ENCODE measurements around the gene IPO11. TPM values are rescaled to one million over a fixed set of nuclear protein-coding genes. Genes with fewer than 3 reads are reported as not detected.
"Not testable (repeated sequence)": the region's sequence is repeated elsewhere in the genome, so short reads cannot be mapped to it uniquely, and the experiment has no call there.

The IPO11 gene
- total RNA-seq, 2 experiments from 2014 or later = 34.8 to 38.9 TPM

GRCh38 chr5:62608529-62609511, 196.3 kb downstream of the IPO11 start:
- no peak for ATAC-seq
- H3K36me3 Mint-ChIP-seq (ENCODE audit: low read depth) = peaks cover 27% of the 10 kb centered on the region
- no peak for DNase-seq
- H3K27me3 Mint-ChIP-seq (ENCODE audit: low read depth) = no peaks in the 10 kb centered on the region
- POLR2A ChIA-PET = interaction anchor here (0.6 kb wide), 1 partner anchor 39 kb away, joined by 4 read pairs; no protein-coding TSS in a partner anchor
- H3K27ac Mint-ChIP-seq = peak overlapping the region; percentile 45
- CTCF ChIA-PET = no interaction called here
- no peak overlapping the region for H3K4me3 Mint-ChIP-seq
- H3K9me3 Mint-ChIP-seq (ENCODE audit: insufficient read depth) = peaks cover 2% of the 10 kb centered on the region
- H3K4me1 Mint-ChIP-seq (ENCODE audit: low read depth) = peaks cover 18% of the 10 kb centered on the region

- Mint-ChIP-seq H3K36me3 (ENCODE audit: low read depth) (peaks cover 8% of the 10 kb centered on the region), H3K4me3 (no peak overlapping the region), H3K27ac (no peak overlapping the region), H3K4me1 (ENCODE audit: low read depth) (no peaks in the 10 kb centered on the region), H3K27me3 (ENCODE audit: low read depth) (no peaks in the 10 kb centered on the region), H3K9me3 (ENCODE audit: insufficient read depth) (no peaks in the 10 kb centered on the region)
- ChIA-PET POLR2A (no interaction called here), CTCF (no interaction called here)
- no peak for DNase-seq
- no peak for ATAC-seq
Measured at GRCh38 chr5:62614355-62614754, 201.8 kb downstream of the IPO11 start.

- DNase-seq = no peak
- H3K4me3 Mint-ChIP-seq = no peak overlapping the region
- CTCF ChIA-PET = no interaction called here
- H3K27me3 Mint-ChIP-seq (ENCODE audit: low read depth) = no peaks in the 10 kb centered on the region
- peaks cover 6% of the 10 kb centered on the region for H3K36me3 Mint-ChIP-seq (ENCODE audit: low read depth)
- H3K27ac Mint-ChIP-seq = no peak overlapping the region
- no peaks in the 10 kb centered on the region for H3K9me3 Mint-ChIP-seq (ENCODE audit: insufficient read depth)
- H3K4me1 Mint-ChIP-seq (ENCODE audit: low read depth) = no peaks in the 10 kb centered on the region
- ATAC-seq = no peak
- POLR2A ChIA-PET = no interaction called here
Measured at GRCh38 chr5:62616615-62617277, 204.2 kb downstream of the IPO11 start.

GRCh38 chr5:62617943-62618342, 205.4 kb downstream of the IPO11 start:
- Mint-ChIP-seq H3K9me3 (ENCODE audit: insufficient read depth) (no peaks in the 10 kb centered on the region), H3K4me3 (no peak overlapping the region), H3K4me1 (ENCODE audit: low read depth) (no peaks in the 10 kb centered on the region), H3K27ac (no peak overlapping the region), H3K27me3 (ENCODE audit: low read depth) (no peaks in the 10 kb centered on the region), H3K36me3 (ENCODE audit: low read depth) (peaks cover 4% of the 10 kb centered on the region)
- CTCF ChIA-PET = no interaction called here
- POLR2A ChIA-PET = no interaction called here
- ATAC-seq = no peak
- no peak for DNase-seq

- Mint-ChIP-seq H3K36me3 (ENCODE audit: low read depth) (no peaks in the 10 kb centered on the region), H3K4me1 (ENCODE audit: low read depth) (no peaks in the 10 kb centered on the region), H3K4me3 (no peak overlapping the region), H3K27ac (peak overlapping the region; percentile 27), H3K27me3 (ENCODE audit: low read depth) (no peaks in the 10 kb centered on the region), H3K9me3 (ENCODE audit: insufficient read depth) (no peaks in the 10 kb centered on the region)
- DNase-seq = no peak
- POLR2A ChIA-PET = no interaction called here
- no peak for ATAC-seq
- CTCF ChIA-PET = no interaction called here
Measured at GRCh38 chr5:62620761-62621160, 208.2 kb downstream of the IPO11 start.

- DNase-seq = no peak
- CTCF ChIA-PET = no interaction called here
- Mint-ChIP-seq H3K4me3 (no peak overlapping the region), H3K9me3 (ENCODE audit: insufficient read depth) (no peaks in the 10 kb centered on the region), H3K27me3 (ENCODE audit: low read depth) (no peaks in the 10 kb centered on the region), H3K36me3 (ENCODE audit: low read depth) (no peaks in the 10 kb centered on the region), H3K27ac (peak overlapping the region; percentile 27), H3K4me1 (ENCODE audit: low read depth) (no peaks in the 10 kb centered on the region)
- POLR2A ChIA-PET = no interaction called here
- no peak for ATAC-seq
Measured at GRCh38 chr5:62621280-62621679, 208.7 kb downstream of the IPO11 start.

DNA sequence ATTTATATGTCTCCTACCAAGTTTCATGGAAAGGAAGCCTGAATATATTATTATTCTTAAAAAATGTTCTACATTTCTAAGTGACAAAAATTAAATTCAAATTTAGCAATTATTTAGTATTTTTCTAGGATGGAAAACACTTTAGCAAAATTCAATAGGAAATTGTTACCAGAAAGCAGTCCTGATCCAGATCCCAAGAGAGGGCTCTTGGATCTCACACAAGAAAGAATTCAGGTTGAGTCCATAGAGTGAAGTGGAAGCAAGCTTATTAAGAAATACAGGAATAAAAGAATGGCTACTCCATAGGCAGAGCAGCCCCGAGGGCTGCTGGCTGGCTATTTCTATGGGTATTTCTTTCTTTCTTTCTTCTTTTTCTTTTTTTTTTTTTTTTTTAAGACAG, 210.7 kb downstream of the IPO11 start:
- DNase-seq (no peak), ATAC-seq (no peak)
- ChIA-PET POLR2A (no interaction called here), CTCF (no interaction called here)
- no peaks in the 10 kb centered on the region for H3K27me3 Mint-ChIP-seq (ENCODE audit: low read depth)
- no peaks in the 10 kb centered on the region for H3K4me1 Mint-ChIP-seq (ENCODE audit: low read depth)
- no peak overlapping the region for H3K27ac Mint-ChIP-seq
- no peak overlapping the region for H3K4me3 Mint-ChIP-seq
- H3K9me3 Mint-ChIP-seq (ENCODE audit: insufficient read depth) = no peaks in the 10 kb centered on the region
- no peaks in the 10 kb centered on the region for H3K36me3 Mint-ChIP-seq (ENCODE audit: low read depth)

DNA sequence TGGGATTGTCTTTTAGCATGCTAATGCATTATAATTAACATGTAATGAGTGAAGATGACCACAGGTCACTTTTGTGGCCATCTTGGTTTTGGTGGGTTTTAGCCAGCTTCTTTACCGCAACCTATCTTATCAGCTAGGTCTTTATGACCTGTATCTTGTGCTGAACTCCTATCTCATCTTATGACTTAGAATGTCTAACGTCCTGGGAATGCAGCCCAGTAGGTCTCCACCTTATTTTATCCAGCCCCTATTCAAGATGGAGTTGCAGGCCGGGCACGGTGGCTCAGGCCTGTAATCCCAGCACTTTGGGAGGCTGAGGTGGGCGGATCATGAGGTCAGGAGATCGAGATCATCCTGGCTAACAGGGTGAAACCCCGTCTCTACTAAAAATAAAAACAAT, 211.9 kb downstream of the IPO11 start:
- H3K27me3 Mint-ChIP-seq (ENCODE audit: low read depth); H3K27ac Mint-ChIP-seq; ATAC-seq; H3K36me3 Mint-ChIP-seq (ENCODE audit: low read depth); CTCF ChIA-PET; H3K4me1 Mint-ChIP-seq (ENCODE audit: low read depth); H3K4me3 Mint-ChIP-seq; H3K9me3 Mint-ChIP-seq (ENCODE audit: insufficient read depth); POLR2A ChIA-PET; DNase-seq: not testable (repeated sequence)

GRCh38 chr5:62626534-62626933, 214.0 kb downstream of the IPO11 start:
- CTCF ChIA-PET = interaction anchor here (1.2 kb wide), 1 partner anchor 166 kb away, joined by 3 read pairs; no protein-coding TSS in a partner anchor
- DNase-seq = no peak
- Mint-ChIP-seq H3K4me3 (no peak overlapping the region), H3K4me1 (ENCODE audit: low read depth) (no peaks in the 10 kb centered on the region), H3K27me3 (ENCODE audit: low read depth) (no peaks in the 10 kb centered on the region), H3K9me3 (ENCODE audit: insufficient read depth) (no peaks in the 10 kb centered on the region), H3K36me3 (ENCODE audit: low read depth) (peaks cover 1% of the 10 kb centered on the region), H3K27ac (no peak overlapping the region)
- no peak for ATAC-seq
- POLR2A ChIA-PET = no interaction called here

- Mint-ChIP-seq H3K36me3 (ENCODE audit: low read depth) (peaks cover 1% of the 10 kb centered on the region), H3K4me1 (ENCODE audit: low read depth) (no peaks in the 10 kb centered on the region), H3K27ac (no peak overlapping the region), H3K4me3 (no peak overlapping the region), H3K9me3 (ENCODE audit: insufficient read depth) (no peaks in the 10 kb centered on the region), H3K27me3 (ENCODE audit: low read depth) (no peaks in the 10 kb centered on the region)
- POLR2A ChIA-PET = no interaction called here
- ATAC-seq (no peak), DNase-seq (no peak)
- CTCF ChIA-PET = interaction anchor here (1.2 kb wide), 1 partner anchor 166 kb away, joined by 3 read pairs; no protein-coding TSS in a partner anchor
Measured at GRCh38 chr5:62627121-62627520, 214.6 kb downstream of the IPO11 start.

DNA sequence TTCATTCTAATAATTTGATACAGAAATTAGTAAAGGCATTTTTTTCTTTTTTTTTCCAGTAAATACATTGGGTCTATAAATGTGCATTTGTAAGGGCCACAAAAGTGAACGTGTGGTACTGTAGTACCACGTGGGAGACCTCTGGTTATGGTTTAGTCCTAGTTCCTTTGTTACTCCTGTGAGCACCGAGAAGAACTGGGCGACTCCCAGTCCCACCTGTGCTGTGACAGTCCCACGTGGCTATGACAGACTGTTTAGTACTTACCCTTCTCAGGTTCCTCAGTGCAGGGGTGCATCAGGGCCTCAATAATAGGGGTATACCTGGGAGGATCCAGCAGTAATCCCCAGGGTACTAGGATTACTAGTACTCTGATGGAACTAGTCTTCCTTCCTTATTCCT, 215.3 kb downstream of the IPO11 start:
- CTCF ChIA-PET = interaction anchor here (1.2 kb wide), 1 partner anchor 167 kb away, joined by 3 read pairs; no protein-coding TSS in a partner anchor
- ATAC-seq = no peak

DNA sequence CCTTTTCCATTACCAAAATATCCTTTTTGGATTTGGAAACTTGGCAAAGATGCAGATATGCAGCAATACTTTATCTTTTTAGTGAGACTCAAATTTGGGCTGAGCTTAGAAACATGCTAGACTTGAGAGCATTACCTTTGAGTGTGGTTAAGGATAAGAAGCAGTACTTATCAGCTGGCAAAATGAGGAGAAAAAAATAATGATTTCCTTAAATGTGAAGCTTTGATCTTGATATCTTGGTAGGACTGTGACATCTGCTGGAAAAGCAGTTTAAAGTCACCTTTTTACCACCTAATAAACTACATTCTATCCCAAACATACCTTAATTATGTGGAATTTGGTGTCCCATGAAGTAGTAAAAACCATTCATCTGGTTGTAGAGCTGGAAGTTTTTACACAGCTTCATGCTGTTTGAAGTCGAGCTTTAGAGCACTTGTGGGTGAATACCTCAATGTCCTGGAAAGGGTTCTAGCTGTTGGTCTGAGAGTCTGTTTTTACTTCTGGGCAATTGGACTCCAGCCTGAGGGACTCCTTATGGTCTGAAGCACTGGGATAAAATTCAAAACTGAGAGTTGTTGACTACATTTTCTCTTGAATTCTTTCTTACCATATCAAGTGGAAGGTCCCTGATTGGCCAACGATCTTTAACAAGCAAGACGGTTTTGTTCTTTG, 219.5 kb downstream of the IPO11 start:
- POLR2A ChIA-PET = no interaction called here
- H3K4me1 Mint-ChIP-seq (ENCODE audit: low read depth) = no peaks in the 10 kb centered on the region

More for the DNA sequence above, 215.3 kb downstream of the IPO11 start:
- Mint-ChIP-seq H3K4me3 (no peak overlapping the region), H3K4me1 (ENCODE audit: low read depth) (no peaks in the 10 kb centered on the region), H3K36me3 (ENCODE audit: low read depth) (peaks cover 1% of the 10 kb centered on the region), H3K9me3 (ENCODE audit: insufficient read depth) (no peaks in the 10 kb centered on the region), H3K27ac (no peak overlapping the region), H3K27me3 (ENCODE audit: low read depth) (no peaks in the 10 kb centered on the region)
- POLR2A ChIA-PET = no interaction called here
- no peak for DNase-seq

More for the DNA sequence above, 219.5 kb downstream of the IPO11 start:
- Mint-ChIP-seq H3K27me3 (ENCODE audit: low read depth) (no peaks in the 10 kb centered on the region), H3K36me3 (ENCODE audit: low read depth) (peaks cover 1% of the 10 kb centered on the region), H3K9me3 (ENCODE audit: insufficient read depth) (no peaks in the 10 kb centered on the region), H3K4me3 (no peak overlapping the region), H3K27ac (no peak overlapping the region)
- ATAC-seq (no peak), DNase-seq (no peak)
- CTCF ChIA-PET = interaction anchor here (1.1 kb wide), 1 partner anchor 163 kb away, joined by 4 read pairs; no protein-coding TSS in a partner anchor
